A204.1 (cell line): ENCODE measurements around the gene CHRNA4.

Experiments
- FAIRE-seq: peaks from 2 replicates; lab custom pipeline; 2012; peaks lifted over from hg19 to GRCh38; lab: Jason Lieb, UNC

Gene CHRNA4

GRCh38 chr20:63363013-63363957, 2.1 kb upstream of the CHRNA4 start:
- no peak for FAIRE-seq

GRCh38 chr20:63362436-63363009, 1.4 kb upstream of the CHRNA4 start:
- no peak for FAIRE-seq

GRCh38 chr20:63361519-63362435, 628 bp upstream of the CHRNA4 start:
- no peak for FAIRE-seq

- FAIRE-seq = no peak
Observed at GRCh38 chr20:63359937-63360849, 956 bp downstream of the CHRNA4 start.

GRCh38 chr20:63359164-63359934, 1.8 kb downstream of the CHRNA4 start:
- no peak for FAIRE-seq

- no peak for FAIRE-seq
Observed at GRCh38 chr20:63357921-63358905, 2.9 kb downstream of the CHRNA4 start.

GRCh38 chr20:63356931-63357879, 3.9 kb downstream of the CHRNA4 start:
- no peak for FAIRE-seq

GRCh38 chr20:63356511-63356910, 4.6 kb downstream of the CHRNA4 start:
- no peak for FAIRE-seq

GRCh38 chr20:63355781-63356295, 5.3 kb downstream of the CHRNA4 start:
- FAIRE-seq = no peak

- no peak for FAIRE-seq
Observed at GRCh38 chr20:63354636-63355350, 6.4 kb downstream of the CHRNA4 start.

- FAIRE-seq = no peak
Observed at GRCh38 chr20:63352811-63353221, 8.3 kb downstream of the CHRNA4 start.

- no peak for FAIRE-seq
Observed at GRCh38 chr20:63351811-63352591, 9.1 kb downstream of the CHRNA4 start.

GRCh38 chr20:63351326-63351700, 9.8 kb downstream of the CHRNA4 start:
- FAIRE-seq = no peak

GRCh38 chr20:63350597-63351325, 10.4 kb downstream of the CHRNA4 start:
- no peak for FAIRE-seq

- FAIRE-seq = no peak
Observed at GRCh38 chr20:63350196-63350595, 11.0 kb downstream of the CHRNA4 start.

GRCh38 chr20:63349516-63349895, 11.6 kb downstream of the CHRNA4 start:
- no peak for FAIRE-seq
